MCF 10A (cell line): Measurements from ENCODE around the gene B3GAT3. TPM values are rescaled to one million over a fixed set of nuclear protein-coding genes. Genes with fewer than 3 reads are reported as not detected.
A peak's percentile ranks its signal among the peaks of the same experiment; 100 is the strongest.

Experiments
- BruUV-seq: library from RNA; stranded (reverse); fragments of 400-500 nt; replicated peaks from 2 replicates; lab custom pipeline; 2021; lab: Mats Ljungman, UMichigan
- CTCF ChIA-PET: fragments of 300-600 bp; sonication (Branson Sonifier 250); formaldehyde crosslinking; extraction: SDS; loops from one replicate; lab custom pipeline; 2021; ENCODE audit warnings: antibody characterized with exemption, inconsistent platforms; lab: Yijun Ruan, JAX
- POLR2A ChIA-PET: fragments of 300-600, 350-650 bp; sonication (Branson Sonifier 250); formaldehyde crosslinking; extraction: SDS; loops from one replicate; lab custom pipeline; 2020; ENCODE audit warnings: antibody characterized with exemption, inconsistent platforms; lab: Yijun Ruan, JAX
- DNase-seq: peaks from one replicate; pipeline ENCODE4 v3.0.0-alpha.2; 2018; ENCODE audit not compliant: unreplicated experiment
- H3K27ac Mint-ChIP-seq: one replicate; pipeline ENCODE4 v1.8.0; 2022; ENCODE audit warnings: mild to moderate bottlenecking, low read depth, mixed read lengths; ENCODE audit not compliant: unreplicated experiment
- H3K27me3 Mint-ChIP-seq: one replicate; pipeline ENCODE4 v1.8.0; 2022; ENCODE audit warnings: mixed read lengths; ENCODE audit not compliant: insufficient read depth, unreplicated experiment
- H3K36me3 Mint-ChIP-seq: one replicate; pipeline ENCODE4 v1.8.0; 2022; ENCODE audit warnings: mild to moderate bottlenecking, moderate library complexity, mixed read lengths; ENCODE audit not compliant: insufficient read depth, unreplicated experiment
- H3K4me1 Mint-ChIP-seq: one replicate; pipeline ENCODE4 v1.8.0; 2022; ENCODE audit warnings: mixed read lengths; ENCODE audit not compliant: insufficient read depth, unreplicated experiment
- H3K4me3 Mint-ChIP-seq: one replicate; pipeline ENCODE4 v1.8.0; 2022; ENCODE audit warnings: mild to moderate bottlenecking, moderate library complexity, mixed read lengths; ENCODE audit not compliant: unreplicated experiment
- H3K9me3 Mint-ChIP-seq: one replicate; pipeline ENCODE4 v1.8.0; 2022; ENCODE audit warnings: mixed read lengths; ENCODE audit not compliant: unreplicated experiment
- CTCF ChIP-seq: fragments of 200-600 bp; IDR thresholded peaks from one replicate; pipeline ENCODE4 v1.8.0; 2022; ENCODE audit warnings: antibody characterized with exemption, mild to moderate bottlenecking; ENCODE audit not compliant: unreplicated experiment
- intact Hi-C: fragments of 100-400 bp; cut with micrococcal nuclease; formaldehyde crosslinking; loops from 2 replicates; pipeline ENCODE4 v1.14.1; 2022
- total RNA-seq: library from RNA; stranded (reverse); gene quantifications from 2 replicates; pipeline ENCODE4 v1.2.3, GENCODE V29; 2022

Gene B3GAT3
- total RNA-seq, 1 experiment from 2014 or later, result 42.4 TPM

- H3K27ac Mint-ChIP-seq, result peak within 1 kb of the TSS; percentile 91
- intact Hi-C loops, result loop anchor here (1.0 kb wide), 1 partner anchor 12 kb away; the partner anchor contains the start of gene INTS5
- H3K27me3 Mint-ChIP-seq, result no peaks in the 10 kb centered on the region
- H3K36me3 Mint-ChIP-seq, result peaks cover 76% of the 10 kb centered on the region
- H3K4me3 Mint-ChIP-seq, result peak within 1 kb of the TSS; percentile 98
- peaks cover 5% of the 10 kb centered on the region for H3K4me1 Mint-ChIP-seq
- TSS peak; percentile 87 for BruUV-seq
- DNase-seq, result peak; percentile 92
- CTCF ChIA-PET, result interaction anchor here (0.6 to 1.4 kb wide), 12 partner anchors 10 to 272 kb away, joined by 3 to 7 read pairs (median 3); no protein-coding TSS in a partner anchor
- POLR2A ChIA-PET, result interaction anchor here (0.8 to 10.6 kb wide), 55 partner anchors 9 to 1273 kb away, joined by 3 to 222 read pairs (median 6); partner anchors contain the start of genes AHNAK, B3GAT3, EEF1G and EML3
- no peak for TF ChIP-seq CTCF
- no peaks in the 10 kb centered on the region for H3K9me3 Mint-ChIP-seq
Observed at GRCh38 chr11:62665075-62665598, 43.4 kb upstream of the B3GAT3 start, which contains the start of the genes C11orf98 and CSKMT. TSS of gene C11orf98 (minus strand) at chr11:62665210. CDS start at chr11:62665169, 41 bp downstream. TSS of gene CSKMT (plus strand) at chr11:62665312. CDS start at chr11:62665880, 568 bp downstream.

DNA sequence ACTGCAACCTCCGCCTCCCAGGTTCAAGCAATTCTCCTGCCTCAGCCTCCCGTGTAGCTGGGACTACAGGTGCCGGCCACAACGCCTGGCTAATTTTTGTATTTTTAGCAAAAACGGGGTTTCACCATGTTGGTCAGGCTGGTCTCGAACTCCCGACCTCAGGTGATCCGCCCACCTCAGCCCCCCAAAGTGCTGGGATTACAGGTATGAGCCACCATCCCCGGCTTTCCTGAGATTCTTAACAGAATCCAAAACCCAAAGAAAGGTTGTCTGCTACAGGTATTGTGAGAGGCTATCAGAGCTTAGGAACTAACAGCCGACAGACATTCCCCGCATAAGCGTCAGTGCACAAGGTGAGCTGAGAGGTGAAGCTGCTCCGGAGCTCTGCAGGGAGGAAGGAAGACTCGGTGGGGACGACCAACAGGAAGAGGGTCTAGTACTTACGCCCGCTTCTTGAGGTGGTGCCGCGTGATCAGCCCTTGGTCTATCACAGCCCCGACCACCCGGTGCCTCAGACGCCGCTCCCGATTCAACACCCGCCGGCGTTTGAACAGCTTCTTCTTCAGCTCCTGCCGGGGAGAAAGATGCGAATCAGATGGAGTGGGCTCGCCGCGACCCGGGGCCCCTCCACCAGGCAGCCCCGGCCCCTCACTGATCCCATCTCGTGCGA, 42.8 kb upstream of the B3GAT3 start:
- BruUV-seq, result TSS peak; percentile 57
- H3K36me3 Mint-ChIP-seq, result peaks cover 78% of the 10 kb centered on the region
- TF ChIP-seq CTCF, result no peak
- ChIA-PET CTCF (interaction anchor here (0.6 to 1.4 kb wide), 11 partner anchors 9 to 270 kb away, joined by 3 to 7 read pairs (median 3); no protein-coding TSS in a partner anchor), POLR2A (interaction anchor here (0.5 to 10.6 kb wide), 54 partner anchors 9 to 1272 kb away, joined by 3 to 222 read pairs (median 6); partner anchors contain the start of genes AHNAK, B3GAT3, EEF1G and EML3)
- no peaks in the 10 kb centered on the region for H3K27me3 Mint-ChIP-seq
- H3K27ac Mint-ChIP-seq, result peak overlapping the region; percentile 91
- no peaks in the 10 kb centered on the region for H3K9me3 Mint-ChIP-seq
- intact Hi-C loops, result loop anchor here (1.0 kb wide), 1 partner anchor 11 kb away; the partner anchor contains the start of gene INTS5
- peak overlapping the region; percentile 98 for H3K4me3 Mint-ChIP-seq
- H3K4me1 Mint-ChIP-seq, result peaks cover 3% of the 10 kb centered on the region
- DNase-seq, result peak; percentile 65

DNA sequence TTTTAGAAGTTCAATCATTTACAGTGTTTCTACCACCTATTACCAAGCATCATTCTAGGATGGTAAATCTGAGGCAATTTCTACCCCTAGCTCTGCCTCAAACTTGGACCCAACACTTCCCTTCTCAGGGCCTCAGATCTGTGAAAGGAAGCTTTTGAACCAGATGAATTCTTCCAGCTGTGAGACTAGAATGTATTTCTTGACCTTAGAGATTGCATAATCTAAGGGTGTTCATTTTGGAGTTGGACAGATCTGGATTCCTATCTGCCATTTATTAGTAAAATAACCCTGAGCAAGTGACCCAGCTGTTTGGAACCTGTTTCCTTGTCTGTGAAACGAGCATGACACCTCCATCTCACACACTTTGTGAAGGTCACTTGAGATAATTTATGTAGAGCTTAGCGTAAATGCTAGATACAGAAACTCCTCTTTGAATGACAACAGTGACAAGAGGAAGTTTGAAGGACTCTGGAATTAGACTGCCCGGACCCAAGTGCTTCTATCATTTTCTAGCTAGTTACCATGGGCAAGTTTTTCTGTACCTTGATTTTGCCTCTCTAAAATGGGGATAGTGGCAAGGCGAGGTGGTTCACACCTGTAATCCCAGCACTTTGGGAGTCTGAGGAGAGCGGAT, 35.1 kb upstream of the B3GAT3 start:
- POLR2A ChIA-PET, result interaction anchor here (0.6 to 6.8 kb wide), 5 partner anchors 8 to 1010 kb away, joined by 3 to 222 read pairs (median 5); partner anchors contain the start of genes C11orf98, CSKMT, GANAB and LBHD1
- peaks cover 17% of the 10 kb centered on the region for H3K36me3 Mint-ChIP-seq
- peaks cover 14% of the 10 kb centered on the region for H3K4me1 Mint-ChIP-seq
- intact Hi-C loops, result no loop called here
- BruUV-seq, result no TSS peak
- TF ChIP-seq CTCF, result no peak
- no peaks in the 10 kb centered on the region for H3K27me3 Mint-ChIP-seq
- no peak overlapping the region for H3K4me3 Mint-ChIP-seq
- no peak for DNase-seq
- H3K27ac Mint-ChIP-seq, result no peak overlapping the region
- CTCF ChIA-PET, result interaction anchor here (0.6 to 1.7 kb wide), 4 partner anchors 10 to 685 kb away, joined by 3 to 4 read pairs (median 3); no protein-coding TSS in a partner anchor
- no peaks in the 10 kb centered on the region for H3K9me3 Mint-ChIP-seq
